ENCODE results near the gene LMOD2.

The LMOD2 gene

GRCh38 chr7:123635551-123636359 lies 19.9 kb upstream of the LMOD2 start:
- DNase-seq: peak; percentile 51
- H3K36me3 ChIP-seq (replicated peaks): no peaks in the 10 kb centered on the region
- no peak overlapping the region for H3K4me3 ChIP-seq (ENCODE audit: low read depth, low read length)
- in situ Hi-C loops (cut with HindIII; ENCODE audit: low pct_ligation_motif_present, low sequenced_read_pairs): loop anchor here (25.0 kb wide), 1 partner anchor 227 kb away; no protein-coding TSS in a partner anchor
- H3K27ac ChIP-seq: no peak overlapping the region
- no peaks in the 10 kb centered on the region for H3K27me3 ChIP-seq (replicated peaks)
- TF ChIP-seq CTCF (IDR thresholded peaks at IDR 0.05; ENCODE audit: low read depth, low read length, missing control alignments): peak; percentile 70

- in situ Hi-C loops (cut with HindIII; ENCODE audit: low pct_ligation_motif_present, low sequenced_read_pairs): loop anchor here (25.0 kb wide), 1 partner anchor 225 kb away; no protein-coding TSS in a partner anchor
- Histone ChIP-seq H3K36me3 (replicated peaks) (no peaks in the 10 kb centered on the region), H3K4me3 (ENCODE audit: low read depth, low read length) (no peak overlapping the region), H3K27ac (no peak overlapping the region), H3K27me3 (replicated peaks) (no peaks in the 10 kb centered on the region)
- no peak for DNase-seq
- peak; percentile 27 for TF ChIP-seq CTCF (IDR thresholded peaks at IDR 0.05; ENCODE audit: low read depth, low read length, missing control alignments)
Measured at GRCh38 chr7:123637203-123637602, 18.5 kb upstream of the LMOD2 start.

GRCh38 chr7:123637878-123638277 lies 17.8 kb upstream of the LMOD2 start:
- no peaks in the 10 kb centered on the region for H3K27me3 ChIP-seq (replicated peaks)
- TF ChIP-seq CTCF (IDR thresholded peaks at IDR 0.05; ENCODE audit: low read depth, low read length, missing control alignments): no peak
- H3K4me3 ChIP-seq (ENCODE audit: low read depth, low read length): no peak overlapping the region
- DNase-seq: no peak
- in situ Hi-C loops (cut with HindIII; ENCODE audit: low pct_ligation_motif_present, low sequenced_read_pairs): loop anchor here (25.0 kb wide), 1 partner anchor 224 kb away; no protein-coding TSS in a partner anchor
- H3K36me3 ChIP-seq (replicated peaks): no peaks in the 10 kb centered on the region
- no peak overlapping the region for H3K27ac ChIP-seq

- no peaks in the 10 kb centered on the region for H3K36me3 ChIP-seq (replicated peaks)
- in situ Hi-C loops (cut with HindIII; ENCODE audit: low pct_ligation_motif_present, low sequenced_read_pairs): loop anchor here (25.0 kb wide), 1 partner anchor 223 kb away; no protein-coding TSS in a partner anchor
- H3K27me3 ChIP-seq (replicated peaks): no peaks in the 10 kb centered on the region
- no peak overlapping the region for H3K27ac ChIP-seq
- DNase-seq: no peak
- no peak for TF ChIP-seq CTCF (IDR thresholded peaks at IDR 0.05; ENCODE audit: low read depth, low read length, missing control alignments)
- H3K4me3 ChIP-seq (ENCODE audit: low read depth, low read length): no peak overlapping the region
Measured at GRCh38 chr7:123639631-123640030, 16.0 kb upstream of the LMOD2 start.

- H3K4me3 ChIP-seq (ENCODE audit: low read depth, low read length): no peak overlapping the region
- H3K36me3 ChIP-seq (replicated peaks): no peaks in the 10 kb centered on the region
- TF ChIP-seq CTCF (IDR thresholded peaks at IDR 0.05; ENCODE audit: low read depth, low read length, missing control alignments): no peak
- H3K27me3 ChIP-seq (replicated peaks): no peaks in the 10 kb centered on the region
- no peak overlapping the region for H3K27ac ChIP-seq
- no peak for DNase-seq
- in situ Hi-C loops (cut with HindIII; ENCODE audit: low pct_ligation_motif_present, low sequenced_read_pairs): loop anchor here (25.0 kb wide), 1 partner anchor 222 kb away; no protein-coding TSS in a partner anchor
Measured at GRCh38 chr7:123640583-123640982, 15.1 kb upstream of the LMOD2 start.

Measured in brain microvascular endothelial cell (primary cell).